NCI-H1417 (cell line): ENCODE measurements around the gene ADAP1.

Source experiments
- DNase-seq, 3 experiments: peaks; one replicate each; lab custom pipeline; 2025; lab: John Stamatoyannopoulos, UW

The ADAP1 gene

GRCh38 chr7:922334-923107, 32.0 kb downstream of the ADAP1 start:
- no peak for DNase-seq

GRCh38 chr7:921581-922333, 32.7 kb downstream of the ADAP1 start:
- DNase-seq = no peak

GRCh38 chr7:921071-921461, 33.4 kb downstream of the ADAP1 start:
- DNase-seq = no peak

- DNase-seq = peak in 1 of 3 experiments; percentile 20
Measured at GRCh38 chr7:920351-921070, 34.0 kb downstream of the ADAP1 start.

- DNase-seq = no peak
Measured at GRCh38 chr7:919924-920341, 34.5 kb downstream of the ADAP1 start.

GRCh38 chr7:919114-919442, 35.4 kb downstream of the ADAP1 start:
- DNase-seq = no peak

- no peak for DNase-seq
Measured at GRCh38 chr7:918441-919113, 35.9 kb downstream of the ADAP1 start.

GRCh38 chr7:918118-918425, 36.4 kb downstream of the ADAP1 start:
- no peak for DNase-seq

GRCh38 chr7:917255-918117, 37.0 kb downstream of the ADAP1 start:
- DNase-seq = no peak

- peak in 2 of 3 experiments; percentile 60 to 86 for DNase-seq
Measured at GRCh38 chr7:916291-916941, 38.1 kb downstream of the ADAP1 start.

GRCh38 chr7:915291-916218, 38.9 kb downstream of the ADAP1 start:
- peak in 1 of 3 experiments; percentile 9 for DNase-seq

GRCh38 chr7:914521-915194, 39.8 kb downstream of the ADAP1 start:
- no peak for DNase-seq

GRCh38 chr7:913736-914520, 40.6 kb downstream of the ADAP1 start:
- peak in 1 of 3 experiments; percentile 13 for DNase-seq

GRCh38 chr7:911791-912480, 42.5 kb downstream of the ADAP1 start:
- no peak for DNase-seq

GRCh38 chr7:910931-911431, 43.5 kb downstream of the ADAP1 start:
- no peak for DNase-seq

- DNase-seq = no peak
Measured at GRCh38 chr7:910441-910861, 44.0 kb downstream of the ADAP1 start.
